Keratinocyte (primary cell): ENCODE measurements around the gene ZC3H12A. TPM values are rescaled to one million over a fixed set of nuclear protein-coding genes. Genes with fewer than 3 reads are reported as not detected.

Experiments
- DNase-seq: peaks from one replicate; pipeline ENCODE4 v3.0.0-alpha.2; 2011; ENCODE audit warnings: low read depth, missing footprints, low spot score
- FAIRE-seq: peaks from 2 replicates; lab custom pipeline; 2011; peaks lifted over from hg19 to GRCh38; lab: Jason Lieb, UNC
- H2AFZ ChIP-seq: 2 replicates; pipeline ENCODE4 v1.6.0; 2012; ENCODE audit warnings: low read length, control low read depth, inconsistent platforms; ENCODE audit not compliant: control insufficient read depth
- H3K27ac ChIP-seq: 2 replicates; pipeline ENCODE4 v1.5.1; 2011; ENCODE audit warnings: low read length; ENCODE audit not compliant: control insufficient read depth, insufficient read depth
- H3K27me3 ChIP-seq: 3 replicates; pipeline ENCODE4 v1.6.0; 2011; ENCODE audit warnings: low read length; ENCODE audit not compliant: control insufficient read depth, insufficient read depth; ENCODE audit errors: extremely low read depth
- H3K36me3 ChIP-seq, 2 experiments: 2 replicates in 1 of 2; 3 replicates in 1 of 2; pipeline ENCODE4 v1.5.1; 2011; ENCODE audit warnings: low read length in 2 of 2, mild to moderate bottlenecking in 1 of 2; ENCODE audit not compliant: control insufficient read depth in 2 of 2, insufficient read depth in 2 of 2; ENCODE audit errors: extremely low read depth in 1 of 2
- H3K4me1 ChIP-seq: 3 replicates; pipeline ENCODE4 v1.5.1; 2011; ENCODE audit warnings: low read length; ENCODE audit not compliant: control insufficient read depth, insufficient read depth; ENCODE audit errors: extremely low read depth
- H3K4me2 ChIP-seq: 3 replicates; pipeline ENCODE4 v1.6.0; 2011; ENCODE audit warnings: low read depth, low read length; ENCODE audit not compliant: control insufficient read depth, insufficient read depth; ENCODE audit errors: extremely low read depth
- H3K4me3 ChIP-seq, 3 experiments: fragments of 200-600 bp in 1 of 3; sonication (generic) in 1 of 3; 2 replicates in 2 of 3; 3 replicates in 1 of 3; pipeline ENCODE4 v1.5.1; 2011 to 2016; ENCODE audit warnings: low read length in 3 of 3, mild to moderate bottlenecking in 3 of 3, control low read depth in 2 of 3, inconsistent platforms in 1 of 3, low read depth in 1 of 3, mixed read lengths in 1 of 3, mixed run types in 1 of 3, moderate library complexity in 1 of 3; ENCODE audit not compliant: control insufficient read depth in 2 of 3, insufficient read depth in 2 of 3; ENCODE audit errors: extremely low read depth in 1 of 3
- H3K79me2 ChIP-seq: 2 replicates; pipeline ENCODE4 v1.6.0; 2012; ENCODE audit warnings: low read length; ENCODE audit not compliant: control insufficient read depth, insufficient read depth
- H3K9ac ChIP-seq: 3 replicates; pipeline ENCODE4 v1.6.0; 2011; ENCODE audit warnings: low read length; ENCODE audit not compliant: control insufficient read depth, insufficient read depth; ENCODE audit errors: extremely low read depth
- H3K9me1 ChIP-seq: 3 replicates; pipeline ENCODE4 v1.6.0; 2011; ENCODE audit warnings: low read length; ENCODE audit not compliant: control insufficient read depth, insufficient read depth; ENCODE audit errors: extremely low read depth
- H3K9me3 ChIP-seq: 2 replicates; pipeline ENCODE4 v1.5.1; 2012; ENCODE audit warnings: low read depth, low read length; ENCODE audit not compliant: control insufficient read depth
- H4K20me1 ChIP-seq: 3 replicates; pipeline ENCODE4 v1.6.0; 2011; ENCODE audit warnings: low read length; ENCODE audit not compliant: control insufficient read depth, insufficient read depth; ENCODE audit errors: extremely low read depth
- CTCF ChIP-seq, 3 experiments: IDR thresholded peaks in 1 of 3; conservative IDR thresholded peaks in 1 of 3; optimal IDR thresholded peaks in 1 of 3; 2 replicates in 2 of 3; 3 replicates in 1 of 3; pipeline versions ENCODE3 to v1.5.1; 2011; ENCODE audit warnings: low read length in 3 of 3, mild to moderate bottlenecking in 3 of 3, moderate library complexity in 2 of 3, control low read depth in 1 of 3, inconsistent platforms in 1 of 3; ENCODE audit not compliant: insufficient read depth in 2 of 3; ENCODE audit errors: extremely low read depth in 1 of 3
- EZH2 ChIP-seq: IDR thresholded peaks from one replicate; pipeline ENCODE4 v1.6.1; 2012; ENCODE audit warnings: inconsistent platforms, mild to moderate bottlenecking, low read length, moderate library complexity
- dilution Hi-C: fragments of 300-500 bp; cut with MboI; formaldehyde crosslinking; loops from one replicate; pipeline ENCODE4 v1.7.0; 2020; ENCODE audit warnings: low sequenced_read_pairs; ENCODE audit not compliant: extremely low pct_ligation_motif_present
- polyA plus RNA-seq, 5 experiments: library from polyadenylated mRNA; depleted of rRNA in 3 of 5; stranded (reverse) in 3 of 5; stranded (forward) in 1 of 5; unstranded in 1 of 5; fragments of >200 nt; gene quantifications; 1 replicate in 1 of 5; 2 replicates in 3 of 5; 3 replicates in 1 of 5; pipeline versions ENCODE4 v1.2.1 to v1.2.3, GENCODE V29; 2011 to 2012; ENCODE audit warnings: missing spikeins in 2 of 5, low read depth in 1 of 5, low replicate concordance in 1 of 5

ZC3H12A gene
- polyA plus RNA-seq, 1 donor (not counting 4 experiments of a cell fraction or from before 2014, with no cell fraction given) = 24.4 TPM

GRCh38 chr1:37452416-37452815, 22.0 kb upstream of the ZC3H12A start:
- H3K9ac ChIP-seq = no peak overlapping the region
- no peaks in the 10 kb centered on the region for H3K36me3 ChIP-seq
- H4K20me1 ChIP-seq = no peaks in the 10 kb centered on the region
- no peak overlapping the region for H2AFZ ChIP-seq
- H3K4me2 ChIP-seq = no peak overlapping the region
- no peaks in the 10 kb centered on the region for H3K27me3 ChIP-seq
- FAIRE-seq (no peak), DNase-seq (no peak)
- no peaks in the 10 kb centered on the region for H3K79me2 ChIP-seq
- peak overlapping the region; percentile 75 for H3K27ac ChIP-seq
- dilution Hi-C loops = no loop called here
- H3K4me1 ChIP-seq = peaks cover 48% of the 10 kb centered on the region
- H3K9me3 ChIP-seq = no peaks in the 10 kb centered on the region
- no peaks in the 10 kb centered on the region for H3K9me1 ChIP-seq
- TF ChIP-seq EZH2 (no peak), CTCF (optimal IDR thresholded peaks at IDR 0.05 in 1 of 3, IDR thresholded peaks at IDR 0.05 in 1 of 3, conservative IDR thresholded peaks at IDR 0.05 in 1 of 3; ENCODE audit: extremely low read depth in 1 of 3, insufficient read depth in 2 of 3, low read length in 3 of 3) (no peak)
- H3K4me3 ChIP-seq = no peak overlapping the region

GRCh38 chr1:37453647-37454046, 20.7 kb upstream of the ZC3H12A start:
- Histone ChIP-seq H3K4me2 (no peak overlapping the region), H3K79me2 (no peaks in the 10 kb centered on the region), H3K9me1 (no peaks in the 10 kb centered on the region), H3K4me1 (peaks cover 39% of the 10 kb centered on the region), H3K9me3 (no peaks in the 10 kb centered on the region), H3K27ac (no peak overlapping the region), H3K27me3 (no peaks in the 10 kb centered on the region), H4K20me1 (no peaks in the 10 kb centered on the region), H3K9ac (no peak overlapping the region), H3K36me3 (no peaks in the 10 kb centered on the region), H2AFZ (no peak overlapping the region), H3K4me3 (no peak overlapping the region)
- no peak for TF ChIP-seq EZH2
- TF ChIP-seq CTCF (optimal IDR thresholded peaks at IDR 0.05 in 1 of 3, IDR thresholded peaks at IDR 0.05 in 1 of 3, conservative IDR thresholded peaks at IDR 0.05 in 1 of 3; ENCODE audit: extremely low read depth in 1 of 3, insufficient read depth in 2 of 3, low read length in 3 of 3) = no peak
- dilution Hi-C loops = no loop called here
- FAIRE-seq (no peak), DNase-seq (no peak)
